Keratinocyte (primary cell): ENCODE data around the gene TRAK2. TPM values are rescaled to one million over a fixed set of nuclear protein-coding genes. Genes with fewer than 3 reads are reported as not detected.

Experiments used
- DNase-seq: peaks from one replicate; pipeline ENCODE4 v3.0.0-alpha.2; 2011; ENCODE audit warnings: low read depth, missing footprints, low spot score
- FAIRE-seq: peaks from 2 replicates; lab custom pipeline; 2011; peaks lifted over from hg19 to GRCh38; lab: Jason Lieb, UNC
- H2AFZ ChIP-seq: 2 replicates; pipeline ENCODE4 v1.6.0; 2012; ENCODE audit warnings: low read length, control low read depth, inconsistent platforms; ENCODE audit not compliant: control insufficient read depth
- H3K27ac ChIP-seq: 2 replicates; pipeline ENCODE4 v1.5.1; 2011; ENCODE audit warnings: low read length; ENCODE audit not compliant: control insufficient read depth, insufficient read depth
- H3K27me3 ChIP-seq: 3 replicates; pipeline ENCODE4 v1.6.0; 2011; ENCODE audit warnings: low read length; ENCODE audit not compliant: control insufficient read depth, insufficient read depth; ENCODE audit errors: extremely low read depth
- H3K36me3 ChIP-seq, 2 experiments: 2 replicates in 1 of 2; 3 replicates in 1 of 2; pipeline ENCODE4 v1.5.1; 2011; ENCODE audit warnings: low read length in 2 of 2, mild to moderate bottlenecking in 1 of 2; ENCODE audit not compliant: control insufficient read depth in 2 of 2, insufficient read depth in 2 of 2; ENCODE audit errors: extremely low read depth in 1 of 2
- H3K4me1 ChIP-seq: 3 replicates; pipeline ENCODE4 v1.5.1; 2011; ENCODE audit warnings: low read length; ENCODE audit not compliant: control insufficient read depth, insufficient read depth; ENCODE audit errors: extremely low read depth
- H3K4me2 ChIP-seq: 3 replicates; pipeline ENCODE4 v1.6.0; 2011; ENCODE audit warnings: low read depth, low read length; ENCODE audit not compliant: control insufficient read depth, insufficient read depth; ENCODE audit errors: extremely low read depth
- H3K4me3 ChIP-seq, 3 experiments: fragments of 200-600 bp in 1 of 3; sonication (generic) in 1 of 3; 2 replicates in 2 of 3; 3 replicates in 1 of 3; pipeline ENCODE4 v1.5.1; 2011 to 2016; ENCODE audit warnings: low read length in 3 of 3, mild to moderate bottlenecking in 3 of 3, control low read depth in 2 of 3, inconsistent platforms in 1 of 3, low read depth in 1 of 3, mixed read lengths in 1 of 3, mixed run types in 1 of 3, moderate library complexity in 1 of 3; ENCODE audit not compliant: control insufficient read depth in 2 of 3, insufficient read depth in 2 of 3; ENCODE audit errors: extremely low read depth in 1 of 3
- H3K79me2 ChIP-seq: 2 replicates; pipeline ENCODE4 v1.6.0; 2012; ENCODE audit warnings: low read length; ENCODE audit not compliant: control insufficient read depth, insufficient read depth
- H3K9ac ChIP-seq: 3 replicates; pipeline ENCODE4 v1.6.0; 2011; ENCODE audit warnings: low read length; ENCODE audit not compliant: control insufficient read depth, insufficient read depth; ENCODE audit errors: extremely low read depth
- H3K9me1 ChIP-seq: 3 replicates; pipeline ENCODE4 v1.6.0; 2011; ENCODE audit warnings: low read length; ENCODE audit not compliant: control insufficient read depth, insufficient read depth; ENCODE audit errors: extremely low read depth
- H3K9me3 ChIP-seq: 2 replicates; pipeline ENCODE4 v1.5.1; 2012; ENCODE audit warnings: low read depth, low read length; ENCODE audit not compliant: control insufficient read depth
- H4K20me1 ChIP-seq: 3 replicates; pipeline ENCODE4 v1.6.0; 2011; ENCODE audit warnings: low read length; ENCODE audit not compliant: control insufficient read depth, insufficient read depth; ENCODE audit errors: extremely low read depth
- EZH2 ChIP-seq: IDR thresholded peaks from one replicate; pipeline ENCODE4 v1.6.1; 2012; ENCODE audit warnings: inconsistent platforms, mild to moderate bottlenecking, low read length, moderate library complexity
- dilution Hi-C: fragments of 300-500 bp; cut with MboI; formaldehyde crosslinking; loops from one replicate; pipeline ENCODE4 v1.7.0; 2020; ENCODE audit warnings: low sequenced_read_pairs; ENCODE audit not compliant: extremely low pct_ligation_motif_present
- polyA plus RNA-seq, 5 experiments: library from polyadenylated mRNA; depleted of rRNA in 3 of 5; stranded (reverse) in 3 of 5; stranded (forward) in 1 of 5; unstranded in 1 of 5; fragments of >200 nt; gene quantifications; 1 replicate in 1 of 5; 2 replicates in 3 of 5; 3 replicates in 1 of 5; pipeline versions ENCODE4 v1.2.1 to v1.2.3, GENCODE V29; 2011 to 2012; ENCODE audit warnings: missing spikeins in 2 of 5, low read depth in 1 of 5, low replicate concordance in 1 of 5
- TF ChIP-seq, protein P1 (sequence below), 3 experiments: IDR thresholded peaks in 1 of 3; conservative IDR thresholded peaks in 1 of 3; optimal IDR thresholded peaks in 1 of 3; 2 replicates in 2 of 3; 3 replicates in 1 of 3; pipeline versions ENCODE3 to v1.5.1; 2011; ENCODE audit warnings: low read length in 3 of 3, mild to moderate bottlenecking in 3 of 3, moderate library complexity in 2 of 3, control low read depth in 1 of 3, inconsistent platforms in 1 of 3; ENCODE audit not compliant: insufficient read depth in 2 of 3; ENCODE audit errors: extremely low read depth in 1 of 3

Gene TRAK2
- polyA plus RNA-seq, 1 donor (not counting 4 experiments of a cell fraction or from before 2014, with no cell fraction given) = 12.9 TPM

DNA sequence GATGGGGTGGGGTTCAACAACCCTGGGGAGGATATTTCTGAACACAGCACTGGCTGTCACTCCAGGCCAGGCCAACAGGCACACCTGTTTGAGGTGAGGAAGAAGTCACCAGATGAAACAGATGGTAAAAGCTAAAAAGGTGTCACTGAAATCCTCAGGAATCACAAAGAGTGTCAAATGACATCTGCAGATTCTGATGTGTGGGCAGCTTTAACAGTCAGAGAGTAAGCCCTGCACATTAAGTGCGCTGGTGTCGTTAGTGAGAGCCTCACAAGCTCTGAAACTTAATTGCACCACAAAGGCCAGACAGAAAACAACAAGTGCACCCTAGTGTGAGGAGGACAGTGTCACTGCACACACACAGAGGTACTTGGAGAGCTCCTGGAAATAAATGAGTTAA is 107.7 kb downstream of the TRAK2 start:
- TF ChIP-seq, protein P1, sequence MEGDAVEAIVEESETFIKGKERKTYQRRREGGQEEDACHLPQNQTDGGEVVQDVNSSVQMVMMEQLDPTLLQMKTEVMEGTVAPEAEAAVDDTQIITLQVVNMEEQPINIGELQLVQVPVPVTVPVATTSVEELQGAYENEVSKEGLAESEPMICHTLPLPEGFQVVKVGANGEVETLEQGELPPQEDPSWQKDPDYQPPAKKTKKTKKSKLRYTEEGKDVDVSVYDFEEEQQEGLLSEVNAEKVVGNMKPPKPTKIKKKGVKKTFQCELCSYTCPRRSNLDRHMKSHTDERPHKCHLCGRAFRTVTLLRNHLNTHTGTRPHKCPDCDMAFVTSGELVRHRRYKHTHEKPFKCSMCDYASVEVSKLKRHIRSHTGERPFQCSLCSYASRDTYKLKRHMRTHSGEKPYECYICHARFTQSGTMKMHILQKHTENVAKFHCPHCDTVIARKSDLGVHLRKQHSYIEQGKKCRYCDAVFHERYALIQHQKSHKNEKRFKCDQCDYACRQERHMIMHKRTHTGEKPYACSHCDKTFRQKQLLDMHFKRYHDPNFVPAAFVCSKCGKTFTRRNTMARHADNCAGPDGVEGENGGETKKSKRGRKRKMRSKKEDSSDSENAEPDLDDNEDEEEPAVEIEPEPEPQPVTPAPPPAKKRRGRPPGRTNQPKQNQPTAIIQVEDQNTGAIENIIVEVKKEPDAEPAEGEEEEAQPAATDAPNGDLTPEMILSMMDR (optimal IDR thresholded peaks at IDR 0.05 in 1 of 3, IDR thresholded peaks at IDR 0.05 in 1 of 3, conservative IDR thresholded peaks at IDR 0.05 in 1 of 3; ENCODE audit: extremely low read depth in 1 of 3, insufficient read depth in 2 of 3, low read length in 3 of 3) = no peak
- no peak for TF ChIP-seq EZH2
- Histone ChIP-seq H3K4me2 (no peak overlapping the region), H3K27me3 (no peaks in the 10 kb centered on the region), H2AFZ (no peak overlapping the region), H3K9ac (no peak overlapping the region), H4K20me1 (no peaks in the 10 kb centered on the region), H3K79me2 (no peaks in the 10 kb centered on the region), H3K4me1 (no peaks in the 10 kb centered on the region), H3K4me3 (no peak overlapping the region), H3K9me3 (no peaks in the 10 kb centered on the region), H3K36me3 (peaks cover 0 to 3% of the 10 kb centered on the region in 2 experiments), H3K27ac (no peak overlapping the region), H3K9me1 (no peaks in the 10 kb centered on the region)
- DNase-seq (no peak), FAIRE-seq (no peak)
- dilution Hi-C loops = no loop called here

DNA sequence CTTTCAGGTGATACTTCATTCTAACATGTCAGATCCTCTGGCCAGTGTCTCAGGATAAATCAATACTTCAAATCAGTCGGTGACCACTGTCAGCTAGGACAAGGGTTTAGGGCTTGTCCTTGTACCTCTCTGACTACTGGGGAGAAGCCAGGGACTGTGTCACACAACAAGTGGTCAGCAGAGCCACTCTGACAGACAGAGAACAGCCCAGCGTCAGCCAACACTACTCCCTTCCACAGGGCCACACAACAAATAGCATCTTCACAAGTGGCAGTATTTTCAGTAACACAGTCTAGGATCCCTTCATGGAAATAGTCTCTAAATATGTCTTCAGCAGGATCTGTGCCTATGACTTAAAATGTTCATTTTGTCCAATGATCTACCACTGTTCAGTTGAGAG is 108.3 kb downstream of the TRAK2 start:
- H3K79me2 ChIP-seq = no peaks in the 10 kb centered on the region
- dilution Hi-C loops = no loop called here
- no peaks in the 10 kb centered on the region for H3K4me1 ChIP-seq
- no peaks in the 10 kb centered on the region for H3K9me1 ChIP-seq
- H3K27ac ChIP-seq = no peak overlapping the region
- no peak overlapping the region for H2AFZ ChIP-seq
- H3K36me3 ChIP-seq = peaks cover 0 to 3% of the 10 kb centered on the region in 2 experiments
- no peaks in the 10 kb centered on the region for H3K27me3 ChIP-seq
- no peak overlapping the region for H3K9ac ChIP-seq
- no peaks in the 10 kb centered on the region for H3K9me3 ChIP-seq
- H4K20me1 ChIP-seq = no peaks in the 10 kb centered on the region
- TF ChIP-seq EZH2 = no peak
- TF ChIP-seq, protein P1 (optimal IDR thresholded peaks at IDR 0.05 in 1 of 3, IDR thresholded peaks at IDR 0.05 in 1 of 3, conservative IDR thresholded peaks at IDR 0.05 in 1 of 3; ENCODE audit: extremely low read depth in 1 of 3, insufficient read depth in 2 of 3, low read length in 3 of 3) = no peak
- no peak for DNase-seq
- no peak overlapping the region for H3K4me2 ChIP-seq
- H3K4me3 ChIP-seq = no peak overlapping the region
- no peak for FAIRE-seq
